Astrocyte (in vitro differentiated cells and primary cell): ENCODE results near the gene LRRC7. TPM values are rescaled to one million over a fixed set of nuclear protein-coding genes. Genes with fewer than 3 reads are reported as not detected.

Source experiments
- DNase-seq: peaks from one replicate; pipeline ENCODE4 v3.0.0-alpha.2; 2010; ENCODE audit warnings: low read depth
- FAIRE-seq: peaks from 2 replicates; lab custom pipeline; 2011; peaks lifted over from hg19 to GRCh38; lab: Jason Lieb, UNC
- H2AFZ ChIP-seq: 2 replicates; pipeline ENCODE4 v1.6.0; 2012; ENCODE audit warnings: low read depth, low read length, inconsistent platforms
- H3K27ac ChIP-seq: 2 replicates; pipeline ENCODE4 v1.5.1; 2011; ENCODE audit warnings: low read depth, low read length, inconsistent platforms
- H3K27me3 ChIP-seq: 2 replicates; pipeline ENCODE4 v1.6.0; 2011; ENCODE audit warnings: low read length, inconsistent platforms; ENCODE audit not compliant: insufficient read depth
- H3K36me3 ChIP-seq: 2 replicates; pipeline ENCODE4 v1.5.1; 2011; ENCODE audit warnings: low read length, inconsistent platforms; ENCODE audit not compliant: insufficient read depth
- H3K4me1 ChIP-seq: 2 replicates; pipeline ENCODE4 v1.5.1; 2011; ENCODE audit warnings: low read length, inconsistent platforms; ENCODE audit not compliant: insufficient read depth
- H3K4me2 ChIP-seq: 2 replicates; pipeline ENCODE4 v1.6.0; 2012; ENCODE audit warnings: low read length, inconsistent platforms
- H3K4me3 ChIP-seq: 2 replicates; pipeline ENCODE4 v1.5.1; 2011; ENCODE audit warnings: low read depth, mild to moderate bottlenecking, low read length, inconsistent platforms; ENCODE audit not compliant: insufficient read depth
- H3K79me2 ChIP-seq: 2 replicates; pipeline ENCODE4 v1.6.0; 2012; ENCODE audit warnings: mild to moderate bottlenecking, low read length, inconsistent platforms; ENCODE audit not compliant: insufficient read depth
- H3K9ac ChIP-seq: 2 replicates; pipeline ENCODE4 v1.6.0; 2012; ENCODE audit warnings: mild to moderate bottlenecking, low read length, inconsistent platforms
- H3K9me3 ChIP-seq: 2 replicates; pipeline ENCODE4 v1.5.1; 2012; ENCODE audit warnings: low read depth, mild to moderate bottlenecking, low read length, inconsistent platforms; ENCODE audit not compliant: insufficient read depth
- H4K20me1 ChIP-seq: 2 replicates; pipeline ENCODE4 v1.6.0; 2012; ENCODE audit warnings: low read length, inconsistent platforms; ENCODE audit not compliant: insufficient read depth
- H3K27ac Mint-ChIP-seq: one replicate; pipeline ENCODE4 v1.8.0; 2021; ENCODE audit warnings: mild to moderate bottlenecking, mixed read lengths; ENCODE audit not compliant: unreplicated experiment
- H3K27me3 Mint-ChIP-seq: one replicate; pipeline ENCODE4 v1.8.0; 2021; ENCODE audit warnings: low read depth, mixed read lengths; ENCODE audit not compliant: unreplicated experiment
- H3K36me3 Mint-ChIP-seq: one replicate; pipeline ENCODE4 v1.8.0; 2021; ENCODE audit warnings: low read depth, mixed read lengths; ENCODE audit not compliant: unreplicated experiment
- H3K4me1 Mint-ChIP-seq: one replicate; pipeline ENCODE4 v1.8.0; 2021; ENCODE audit warnings: low read depth, mixed read lengths; ENCODE audit not compliant: unreplicated experiment
- H3K4me3 Mint-ChIP-seq: one replicate; pipeline ENCODE4 v1.8.0; 2021; ENCODE audit warnings: mild to moderate bottlenecking, moderate library complexity, mixed read lengths; ENCODE audit not compliant: unreplicated experiment
- H3K9me3 Mint-ChIP-seq: one replicate; pipeline ENCODE4 v1.8.0; 2021; ENCODE audit warnings: mild to moderate bottlenecking, mixed read lengths; ENCODE audit not compliant: unreplicated experiment
- EZH2 ChIP-seq: IDR thresholded peaks from 2 replicates; pipeline ENCODE4 v1.6.1; 2012; ENCODE audit warnings: mild to moderate bottlenecking, low read length, inconsistent platforms; ENCODE audit not compliant: insufficient read depth
- total RNA-seq: library from RNA; stranded (reverse); gene quantifications from 2 replicates; pipeline ENCODE4 v1.2.1, GENCODE V29; 2021
- TF ChIP-seq, protein P1 (sequence below): IDR thresholded peaks from 2 replicates; pipeline ENCODE4 v1.5.1; 2011; ENCODE audit warnings: low read depth, mild to moderate bottlenecking, inconsistent platforms, low read length, moderate library complexity; ENCODE audit not compliant: insufficient read depth

LRRC7 gene
- total RNA-seq, 1 donor from 2014 or later, result 0.27 TPM

DNA sequence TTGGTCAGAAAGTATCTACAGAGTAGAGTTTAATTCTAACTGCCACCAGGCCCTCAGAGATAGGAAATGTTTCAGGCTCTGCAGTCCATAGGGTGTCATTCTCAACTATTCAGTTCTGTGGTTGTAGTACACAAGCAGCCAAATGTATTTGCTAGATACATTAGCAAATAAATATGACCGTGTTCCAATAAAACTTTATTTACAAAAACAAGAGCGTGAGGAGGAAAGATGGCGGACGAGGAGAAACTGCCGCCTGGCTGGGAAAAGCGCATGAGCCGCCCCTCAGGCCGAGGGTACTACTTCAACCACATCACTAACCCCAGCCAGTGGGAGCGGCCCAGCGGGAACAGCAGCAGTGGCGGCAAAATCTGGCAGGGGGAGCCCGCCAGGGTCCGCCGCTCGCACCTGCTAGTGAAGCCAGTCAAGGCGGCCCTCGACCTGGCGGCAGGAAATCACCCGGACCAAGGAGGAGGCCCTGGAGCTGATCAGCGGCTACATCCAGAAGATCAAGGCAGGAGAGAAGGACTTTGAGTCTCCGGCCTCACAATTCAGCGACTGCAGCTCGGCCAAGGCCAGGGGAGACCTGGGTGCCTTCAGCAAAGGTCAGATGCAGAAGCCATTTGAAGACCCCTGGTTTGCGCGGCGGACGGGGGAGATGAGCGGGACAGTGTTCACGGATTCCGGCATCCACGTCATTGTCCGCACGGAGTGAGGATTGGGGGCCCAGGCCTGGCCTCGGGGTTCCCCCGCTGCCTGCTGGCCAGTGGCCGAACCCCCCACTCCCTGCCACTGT lies 351.6 kb downstream of the LRRC7 start:
- FAIRE-seq (no peak), DNase-seq (no peak)
- Histone ChIP-seq H3K4me2 (no peak overlapping the region), H3K4me3 (no peak overlapping the region), H2AFZ (no peak overlapping the region), H3K79me2 (no peaks in the 10 kb centered on the region), H3K36me3 (no peaks in the 10 kb centered on the region), H3K4me1 (peaks cover 5% of the 10 kb centered on the region), H3K9ac (no peak overlapping the region), H3K27ac (no peak overlapping the region), H3K9me3 (no peaks in the 10 kb centered on the region), H3K27me3 (no peaks in the 10 kb centered on the region), H4K20me1 (no peaks in the 10 kb centered on the region)
- no peaks in the 10 kb centered on the region for H3K9me3 Mint-ChIP-seq
- no peak for TF ChIP-seq EZH2
- TF ChIP-seq, protein P1, sequence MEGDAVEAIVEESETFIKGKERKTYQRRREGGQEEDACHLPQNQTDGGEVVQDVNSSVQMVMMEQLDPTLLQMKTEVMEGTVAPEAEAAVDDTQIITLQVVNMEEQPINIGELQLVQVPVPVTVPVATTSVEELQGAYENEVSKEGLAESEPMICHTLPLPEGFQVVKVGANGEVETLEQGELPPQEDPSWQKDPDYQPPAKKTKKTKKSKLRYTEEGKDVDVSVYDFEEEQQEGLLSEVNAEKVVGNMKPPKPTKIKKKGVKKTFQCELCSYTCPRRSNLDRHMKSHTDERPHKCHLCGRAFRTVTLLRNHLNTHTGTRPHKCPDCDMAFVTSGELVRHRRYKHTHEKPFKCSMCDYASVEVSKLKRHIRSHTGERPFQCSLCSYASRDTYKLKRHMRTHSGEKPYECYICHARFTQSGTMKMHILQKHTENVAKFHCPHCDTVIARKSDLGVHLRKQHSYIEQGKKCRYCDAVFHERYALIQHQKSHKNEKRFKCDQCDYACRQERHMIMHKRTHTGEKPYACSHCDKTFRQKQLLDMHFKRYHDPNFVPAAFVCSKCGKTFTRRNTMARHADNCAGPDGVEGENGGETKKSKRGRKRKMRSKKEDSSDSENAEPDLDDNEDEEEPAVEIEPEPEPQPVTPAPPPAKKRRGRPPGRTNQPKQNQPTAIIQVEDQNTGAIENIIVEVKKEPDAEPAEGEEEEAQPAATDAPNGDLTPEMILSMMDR, result no peak
- H3K27ac Mint-ChIP-seq, result no peak overlapping the region
- peaks cover 6% of the 10 kb centered on the region for H3K4me1 Mint-ChIP-seq
- H3K4me3 Mint-ChIP-seq, result no peak overlapping the region
- H3K27me3 Mint-ChIP-seq, result no peaks in the 10 kb centered on the region
- H3K36me3 Mint-ChIP-seq, result no peaks in the 10 kb centered on the region

DNA sequence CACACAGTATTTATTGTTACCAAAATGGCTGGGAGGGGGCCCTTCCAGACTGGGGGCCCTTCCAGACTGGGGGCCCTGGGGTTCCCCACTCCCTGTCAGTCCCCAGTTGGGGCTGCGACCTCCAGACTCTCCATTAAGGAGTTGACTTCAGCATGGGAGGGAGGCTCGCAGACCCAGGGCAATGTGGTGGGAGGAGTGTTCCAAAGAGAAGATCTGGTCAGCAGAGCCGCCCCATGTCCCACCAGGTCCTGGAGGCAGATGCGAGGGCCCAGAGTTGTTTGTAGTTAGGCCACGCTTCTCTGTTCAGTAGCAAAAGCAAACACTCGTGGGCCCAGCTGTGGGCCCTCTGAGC lies 352.2 kb downstream of the LRRC7 start:
- H3K9me3 ChIP-seq, result no peaks in the 10 kb centered on the region
- no peaks in the 10 kb centered on the region for H3K79me2 ChIP-seq
- FAIRE-seq (no peak), DNase-seq (no peak)
- H3K4me3 ChIP-seq, result no peak overlapping the region
- Mint-ChIP-seq H3K36me3 (no peaks in the 10 kb centered on the region), H3K27me3 (no peaks in the 10 kb centered on the region), H3K4me1 (peaks cover 5% of the 10 kb centered on the region), H3K9me3 (no peaks in the 10 kb centered on the region), H3K4me3 (no peak overlapping the region), H3K27ac (no peak overlapping the region)
- H2AFZ ChIP-seq, result no peak overlapping the region
- no peaks in the 10 kb centered on the region for H3K27me3 ChIP-seq
- H3K9ac ChIP-seq, result no peak overlapping the region
- H3K4me2 ChIP-seq, result no peak overlapping the region
- H3K4me1 ChIP-seq, result peaks cover 3% of the 10 kb centered on the region
- H4K20me1 ChIP-seq, result no peaks in the 10 kb centered on the region
- H3K36me3 ChIP-seq, result no peaks in the 10 kb centered on the region
- TF ChIP-seq, protein P1, result no peak
- no peak overlapping the region for H3K27ac ChIP-seq

DNA sequence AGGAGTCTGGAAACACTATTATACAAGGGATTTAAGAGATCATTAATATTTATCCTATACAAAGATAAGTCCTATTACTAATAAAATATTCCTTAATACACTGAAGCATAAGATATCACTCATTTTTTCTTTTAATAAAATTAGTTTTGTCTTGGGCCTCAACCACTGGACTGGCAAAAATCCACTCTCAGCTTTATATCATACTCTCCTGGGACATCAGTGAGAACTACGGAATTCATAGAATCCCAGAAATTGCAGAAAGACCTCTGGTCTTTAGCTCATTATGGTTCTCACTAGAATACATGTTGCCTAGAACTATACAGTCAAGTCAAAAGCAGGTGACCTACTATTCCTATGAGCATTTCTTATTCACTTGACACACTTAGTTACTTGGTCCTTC lies 352.7 kb downstream of the LRRC7 start:
- no peaks in the 10 kb centered on the region for H3K36me3 ChIP-seq
- no peaks in the 10 kb centered on the region for H3K4me1 Mint-ChIP-seq
- no peak for FAIRE-seq
- no peaks in the 10 kb centered on the region for H3K9me3 ChIP-seq
- H3K4me3 ChIP-seq, result no peak overlapping the region
- H3K27ac ChIP-seq, result no peak overlapping the region
- H3K9me3 Mint-ChIP-seq, result no peaks in the 10 kb centered on the region
- DNase-seq, result no peak
- no peaks in the 10 kb centered on the region for H3K4me1 ChIP-seq
- H3K9ac ChIP-seq, result no peak overlapping the region
- no peak overlapping the region for H3K27ac Mint-ChIP-seq
- H3K4me3 Mint-ChIP-seq, result no peak overlapping the region
- no peaks in the 10 kb centered on the region for H3K79me2 ChIP-seq
- no peaks in the 10 kb centered on the region for H4K20me1 ChIP-seq
- no peaks in the 10 kb centered on the region for H3K27me3 Mint-ChIP-seq
- H3K36me3 Mint-ChIP-seq, result no peaks in the 10 kb centered on the region
- no peaks in the 10 kb centered on the region for H3K27me3 ChIP-seq
- no peak overlapping the region for H2AFZ ChIP-seq
- TF ChIP-seq, protein P1, result no peak
- no peak overlapping the region for H3K4me2 ChIP-seq
